HG03139 (cell line): Measurements from ENCODE around the gene GATD1.

Experiments
- ATAC-seq: cut with Tn5 transposase; IDR thresholded peaks from one replicate; pipeline ENCODE4 v1.9.1; 2021; ENCODE audit not compliant: unreplicated experiment

GATD1 gene

DNA sequence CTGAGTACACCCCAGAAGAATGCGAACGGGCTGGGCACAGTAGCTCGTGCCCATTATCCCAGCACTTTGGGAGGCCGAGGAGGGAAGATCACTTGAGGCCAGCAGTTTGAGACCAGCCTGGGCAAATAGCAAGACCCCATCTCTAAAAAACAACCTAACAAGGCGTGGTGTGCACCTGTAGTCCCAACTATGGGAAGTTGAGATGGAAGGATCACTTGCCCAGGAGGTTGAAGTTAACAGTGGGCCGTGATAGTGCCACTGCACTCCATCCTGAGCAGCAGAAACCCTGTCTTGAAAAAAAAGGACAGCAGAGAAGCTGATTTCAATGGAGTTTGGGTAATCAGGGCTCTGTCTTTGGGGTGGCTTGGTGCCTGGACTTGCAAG, 35.8 kb upstream of the GATD1 start:
- no peak for ATAC-seq

- ATAC-seq = no peak
These were observed 35.1 kb upstream of the GATD1 start for GRCh38 chr11:812390-812789.

DNA sequence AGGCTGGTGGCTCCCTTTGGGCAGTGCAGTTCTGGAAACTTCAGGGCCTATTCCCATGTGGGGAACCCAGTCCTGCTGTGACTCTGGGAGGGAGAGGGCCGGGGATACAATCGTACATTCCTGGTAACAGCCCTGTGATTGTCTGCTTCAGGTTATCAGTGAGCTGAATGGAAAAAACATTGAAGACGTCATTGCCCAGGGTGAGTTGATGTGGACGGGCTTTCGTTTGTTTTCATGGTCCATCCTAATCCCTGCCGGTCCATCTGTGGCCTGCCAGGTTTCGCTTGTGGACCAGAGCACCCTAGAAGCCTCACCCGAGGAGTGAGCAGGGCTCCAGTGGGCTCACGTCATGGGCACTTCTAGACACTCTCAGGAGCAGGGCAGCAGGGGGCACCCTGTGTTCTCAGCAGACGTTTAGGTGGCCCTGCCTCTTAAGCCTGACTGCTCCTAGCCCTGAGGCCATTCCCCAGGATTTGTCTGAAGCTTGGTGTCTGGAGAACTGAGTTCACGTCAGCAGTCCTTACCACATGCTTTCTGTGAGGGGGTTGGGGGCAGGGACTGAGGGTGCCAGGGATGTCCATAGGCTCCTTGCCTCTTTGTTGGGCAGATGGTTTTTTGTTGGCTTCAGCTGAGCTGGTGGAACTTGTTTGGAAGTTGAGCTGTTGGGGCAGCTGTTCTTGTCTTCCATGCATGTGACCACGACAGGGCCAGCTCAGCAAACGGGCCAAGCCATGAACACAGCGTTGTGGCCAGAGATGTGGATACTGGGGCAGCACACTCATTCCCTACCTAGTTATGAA, 34.4 kb upstream of the GATD1 start:
- ATAC-seq = no peak

DNA sequence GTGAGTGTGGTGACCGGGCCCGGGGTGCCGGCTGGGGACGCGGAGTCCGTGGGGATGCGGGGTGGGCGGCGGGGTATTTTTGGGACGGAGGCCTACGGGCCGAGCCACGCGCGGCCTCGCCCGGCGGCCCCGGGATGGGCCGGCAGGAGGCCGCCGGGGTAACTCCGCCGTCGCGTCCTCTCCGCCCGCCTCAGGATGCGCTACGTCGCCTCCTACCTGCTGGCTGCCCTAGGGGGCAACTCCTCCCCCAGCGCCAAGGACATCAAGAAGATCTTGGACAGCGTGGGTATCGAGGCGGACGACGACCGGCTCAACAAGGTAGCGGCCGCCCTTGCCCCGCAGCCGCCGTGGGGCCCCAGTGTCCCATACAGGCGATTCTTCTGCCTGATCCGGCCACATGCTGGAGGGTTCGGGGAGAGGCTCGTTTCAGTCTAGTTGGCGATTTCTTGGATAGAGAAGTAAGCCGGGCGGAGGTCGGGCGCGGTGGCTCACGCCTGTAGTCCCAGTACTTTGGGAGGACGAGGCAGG, 32.8 kb upstream of the GATD1 start:
- no peak for ATAC-seq

DNA sequence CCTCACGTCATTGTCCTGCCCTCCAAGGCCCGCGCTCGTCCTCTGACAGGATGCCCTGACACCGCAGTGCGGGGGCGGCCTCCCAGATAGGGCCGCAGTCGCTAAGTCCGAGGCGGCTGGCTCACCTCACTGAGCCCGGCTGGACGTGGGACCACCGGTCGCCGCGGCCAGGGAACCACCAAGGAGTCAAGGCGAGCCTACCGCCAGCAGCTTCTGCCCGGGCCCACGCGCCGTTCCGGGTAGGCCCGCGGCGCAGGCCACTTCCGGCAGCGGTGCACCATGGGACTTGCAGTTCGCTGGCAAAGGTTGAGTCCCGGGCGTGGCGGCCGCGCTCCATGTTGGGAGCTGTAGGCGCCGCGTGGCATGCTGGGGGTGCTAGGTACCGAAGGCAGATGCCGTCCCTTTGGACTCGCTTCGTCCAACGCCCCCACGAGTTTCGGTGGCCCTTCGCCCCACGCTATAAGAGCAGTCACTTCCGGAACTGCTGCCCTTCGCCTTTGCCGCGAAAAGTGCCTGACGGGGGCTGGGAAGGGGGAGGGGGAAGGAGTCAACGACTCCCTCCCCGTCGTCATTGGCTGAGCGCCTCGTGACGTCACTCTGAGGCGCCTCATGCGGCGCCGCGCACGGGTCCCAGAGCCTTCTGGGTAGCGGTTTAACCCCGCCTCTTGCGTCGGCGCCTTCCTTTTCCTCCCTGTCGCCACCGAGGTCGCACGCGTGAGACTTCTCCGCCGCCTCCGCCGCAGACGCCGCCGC, 32.2 kb upstream of the GATD1 start, which contains the start of gene RPLP2:
Gene RPLP2, plus strand, starts transcription at position 681 of the 753 bp plus-strand sequence. CDS start 268 bp downstream, outside the sequence.
- ATAC-seq = peak; percentile 58

GRCh38 chr11:808427-809286, 31.4 kb upstream of the GATD1 start:
- ATAC-seq = no peak

DNA sequence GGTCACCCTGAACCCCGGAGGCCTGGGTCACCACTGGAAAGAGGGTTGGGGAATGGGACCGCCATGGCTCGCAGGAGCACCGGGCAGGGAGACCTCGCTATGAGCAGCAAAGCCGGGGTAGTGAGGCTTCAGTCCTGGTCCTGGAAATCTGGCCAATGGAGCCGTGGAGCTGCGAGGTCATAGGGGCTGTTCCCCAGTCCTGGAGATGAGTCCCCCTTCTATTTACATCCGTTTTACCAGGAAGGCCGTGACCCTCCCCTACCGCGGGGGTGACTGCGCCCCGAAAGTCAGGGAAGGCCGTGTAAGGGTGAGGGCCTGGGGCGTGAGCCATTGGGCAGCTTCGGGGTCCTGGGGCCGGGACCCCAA, 27.3 kb upstream of the GATD1 start:
- ATAC-seq = no peak

DNA sequence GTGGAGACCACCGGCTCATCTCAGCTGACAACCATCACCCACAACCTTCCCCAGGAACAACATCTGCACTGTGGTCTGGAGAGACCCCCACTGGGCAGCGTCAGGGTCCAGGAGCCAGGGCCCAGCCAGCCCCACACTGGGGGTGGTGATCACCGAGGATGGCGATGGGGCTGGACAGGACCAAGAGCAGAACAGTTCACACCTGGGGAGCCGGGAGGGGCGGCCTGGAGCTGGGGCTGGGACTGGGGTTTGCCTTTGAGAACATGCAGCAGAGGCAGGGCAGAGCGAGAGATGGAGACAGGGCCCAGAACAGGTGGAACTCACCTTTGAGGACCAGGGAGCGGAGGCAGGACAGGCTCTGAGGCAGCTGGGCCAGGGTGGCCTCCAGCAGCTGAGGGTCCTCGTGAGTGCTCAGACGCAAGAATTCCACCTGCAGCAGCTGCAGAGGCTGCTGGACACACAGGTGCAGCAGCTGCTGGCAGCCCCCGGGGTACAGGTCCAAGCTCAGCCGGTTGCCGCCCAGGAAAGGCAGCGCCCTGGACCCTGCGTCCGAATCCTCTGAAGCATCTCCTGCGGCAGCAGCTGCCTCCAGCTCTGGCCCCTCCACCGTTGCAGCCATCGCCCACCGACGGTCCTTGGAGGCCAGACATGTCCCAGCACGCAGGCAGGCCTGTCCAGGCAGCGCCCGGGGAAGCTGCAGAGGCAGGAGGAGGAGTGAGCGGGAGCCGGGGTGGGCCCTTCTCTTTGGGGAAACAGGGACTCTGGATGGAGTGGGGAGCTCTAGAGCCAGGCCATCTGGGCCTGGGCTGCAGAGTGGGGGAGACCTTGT, 26.7 kb upstream of the GATD1 start:
- no peak for ATAC-seq

GRCh38 chr11:803467-803742, 26.1 kb upstream of the GATD1 start:
- ATAC-seq = no peak

GRCh38 chr11:802693-803466, 25.6 kb upstream of the GATD1 start:
- no peak for ATAC-seq

DNA sequence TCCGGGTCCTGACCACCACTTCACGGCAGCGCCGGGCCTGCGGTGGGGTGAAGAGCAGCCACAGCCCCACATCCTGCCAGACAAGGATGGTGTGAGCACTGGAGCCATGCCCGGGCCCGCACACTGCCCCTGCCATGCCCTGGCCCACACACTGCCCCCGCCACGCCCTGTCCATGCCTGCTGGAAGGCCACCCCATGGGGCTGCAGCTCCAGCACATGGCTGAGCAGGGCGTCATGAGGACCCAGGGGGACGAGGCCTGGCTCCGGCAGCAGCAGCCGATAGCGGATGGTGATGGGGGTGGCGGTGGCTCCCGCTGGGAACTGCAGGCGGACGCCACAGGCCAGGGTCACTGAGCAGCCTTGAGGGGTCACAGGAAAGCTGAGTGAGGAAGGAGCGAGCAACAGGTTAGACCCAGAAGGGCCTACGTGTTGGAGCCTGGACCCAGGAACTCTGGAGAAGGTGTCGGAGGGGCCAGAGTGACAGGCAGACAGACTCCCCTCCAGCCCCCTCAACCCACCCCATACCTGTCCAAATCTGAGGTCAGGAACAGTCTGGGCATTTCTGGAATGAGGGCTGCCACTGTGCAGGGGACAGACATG, 24.8 kb upstream of the GATD1 start:
- ATAC-seq = no peak

GRCh38 chr11:801097-801780, 24.0 kb upstream of the GATD1 start:
- ATAC-seq = no peak

- ATAC-seq = no peak
These were observed 23.2 kb upstream of the GATD1 start for GRCh38 chr11:800473-800872.

DNA sequence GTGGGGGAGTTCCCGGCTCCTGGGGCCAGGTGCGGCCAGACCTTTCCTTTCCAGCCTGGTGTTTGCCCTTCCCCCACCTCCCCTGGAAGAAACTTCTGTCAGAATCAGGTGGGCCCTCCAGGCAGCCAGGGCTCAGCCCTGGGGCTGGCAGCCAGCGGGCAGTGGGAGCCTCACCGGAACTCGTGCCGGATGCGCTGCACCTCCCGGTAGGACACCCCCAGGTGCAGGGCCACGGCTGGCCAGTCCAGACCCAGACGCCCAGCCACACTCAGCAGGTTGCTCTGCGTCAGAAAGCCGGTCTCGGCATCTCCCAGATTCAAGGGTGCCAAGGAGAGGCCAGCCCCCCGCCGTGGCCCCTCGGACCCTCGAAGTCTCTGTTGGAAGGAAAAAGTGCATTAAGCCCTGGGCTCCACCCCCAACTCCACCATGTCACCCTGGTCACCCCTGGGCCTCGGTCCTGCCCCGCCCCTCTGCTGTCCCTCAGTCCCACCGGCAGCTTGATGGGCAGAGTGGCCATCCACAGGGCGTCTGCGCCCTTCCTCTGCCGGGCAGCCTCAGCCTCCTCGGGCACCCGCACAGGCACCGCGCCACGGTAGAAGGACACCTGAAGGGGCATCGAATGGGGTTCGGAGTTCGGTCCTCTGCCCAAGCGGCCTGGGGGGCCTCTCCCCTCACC, 22.5 kb upstream of the GATD1 start:
- ATAC-seq = no peak

- peak; percentile 45 for ATAC-seq
These were observed 20.9 kb upstream of the GATD1 start, which contains the start of gene SLC25A22 for GRCh38 chr11:798093-798713. TSS of gene SLC25A22 (minus strand) at chr11:798281. CDS start at chr11:795006, 3,275 bp downstream.

- peak; percentile 24 for ATAC-seq
These were observed 20.2 kb upstream of the GATD1 start for GRCh38 chr11:797296-798092.
